Neutrophil (primary cell): ENCODE measurements around the gene ERBB3.
"Not testable (repeated sequence)": the region's sequence is repeated elsewhere in the genome, so short reads cannot be mapped to it uniquely, and the experiment has no call there.

Experiments used
- H3K27ac ChIP-seq: fragments of 200-600 bp; sonication (generic); 2 replicates; pipeline ENCODE4 v1.5.1; 2016; ENCODE audit warnings: mild to moderate bottlenecking, moderate library complexity
- H3K27me3 ChIP-seq: fragments of 200-600 bp; sonication (generic); 2 replicates; pipeline ENCODE4 v1.6.0; 2016; ENCODE audit warnings: mild to moderate bottlenecking
- H3K36me3 ChIP-seq: fragments of 200-600 bp; sonication (generic); 2 replicates; pipeline ENCODE4 v1.5.1; 2017
- H3K4me1 ChIP-seq, 2 experiments: fragments of 200-600 bp in 1 of 2; sonication (generic) in 1 of 2; 1 replicate in 1 of 2; 2 replicates in 1 of 2; pipeline versions ENCODE4 v1.5.1 to v1.6.1; 2013 to 2016; ENCODE audit warnings: low read depth in 1 of 2, low read length in 1 of 2, mild to moderate bottlenecking in 1 of 2, moderate library complexity in 1 of 2; ENCODE audit not compliant: control insufficient read depth in 1 of 2, insufficient read depth in 1 of 2
- H3K4me3 ChIP-seq, 2 experiments: fragments of 200-600 bp in 1 of 2; sonication (generic) in 1 of 2; 1 replicate in 1 of 2; 2 replicates in 1 of 2; pipeline ENCODE4 v1.5.1; 2013 to 2016; ENCODE audit warnings: low read depth in 1 of 2, low read length in 1 of 2, mild to moderate bottlenecking in 1 of 2, moderate library complexity in 1 of 2
- H3K9me3 ChIP-seq: fragments of 200-600 bp; sonication (generic); 2 replicates; pipeline ENCODE4 v1.5.1; 2016
- TF ChIP-seq, protein P1 (sequence below): fragments of 200-600 bp; sonication (generic); IDR thresholded peaks from 2 replicates; pipeline ENCODE4 v1.5.1; 2016; ENCODE audit warnings: antibody characterized with exemption

ERBB3 gene

GRCh38 chr12:56040151-56040550, 39.8 kb upstream of the ERBB3 start:
- H3K4me3 ChIP-seq: no peak overlapping the region
- H3K4me1 ChIP-seq: peaks cover 27 to 28% of the 10 kb centered on the region in 2 experiments
- H3K27me3 ChIP-seq: no peaks in the 10 kb centered on the region
- H3K36me3 ChIP-seq: peaks cover 15% of the 10 kb centered on the region
- no peaks in the 10 kb centered on the region for H3K9me3 ChIP-seq
- TF ChIP-seq, protein P1, sequence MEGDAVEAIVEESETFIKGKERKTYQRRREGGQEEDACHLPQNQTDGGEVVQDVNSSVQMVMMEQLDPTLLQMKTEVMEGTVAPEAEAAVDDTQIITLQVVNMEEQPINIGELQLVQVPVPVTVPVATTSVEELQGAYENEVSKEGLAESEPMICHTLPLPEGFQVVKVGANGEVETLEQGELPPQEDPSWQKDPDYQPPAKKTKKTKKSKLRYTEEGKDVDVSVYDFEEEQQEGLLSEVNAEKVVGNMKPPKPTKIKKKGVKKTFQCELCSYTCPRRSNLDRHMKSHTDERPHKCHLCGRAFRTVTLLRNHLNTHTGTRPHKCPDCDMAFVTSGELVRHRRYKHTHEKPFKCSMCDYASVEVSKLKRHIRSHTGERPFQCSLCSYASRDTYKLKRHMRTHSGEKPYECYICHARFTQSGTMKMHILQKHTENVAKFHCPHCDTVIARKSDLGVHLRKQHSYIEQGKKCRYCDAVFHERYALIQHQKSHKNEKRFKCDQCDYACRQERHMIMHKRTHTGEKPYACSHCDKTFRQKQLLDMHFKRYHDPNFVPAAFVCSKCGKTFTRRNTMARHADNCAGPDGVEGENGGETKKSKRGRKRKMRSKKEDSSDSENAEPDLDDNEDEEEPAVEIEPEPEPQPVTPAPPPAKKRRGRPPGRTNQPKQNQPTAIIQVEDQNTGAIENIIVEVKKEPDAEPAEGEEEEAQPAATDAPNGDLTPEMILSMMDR: no peak
- no peak overlapping the region for H3K27ac ChIP-seq

GRCh38 chr12:56040963-56041551, 38.9 kb upstream of the ERBB3 start:
- peaks cover 19% of the 10 kb centered on the region for H3K36me3 ChIP-seq
- TF ChIP-seq, protein P1: no peak
- H3K4me3 ChIP-seq: peak overlapping the region; percentile 94 to 95
- H3K27ac ChIP-seq: peak overlapping the region; percentile 95
- peaks cover 27 to 28% of the 10 kb centered on the region in 2 experiments for H3K4me1 ChIP-seq
- H3K27me3 ChIP-seq: no peaks in the 10 kb centered on the region
- H3K9me3 ChIP-seq: no peaks in the 10 kb centered on the region

GRCh38 chr12:56041552-56042429, 38.2 kb upstream of the ERBB3 start, which contains the start of gene RPS26:
RPS26 (plus strand) TSS chr12:56041918; CDS start chr12:56042167, 249 bp downstream.
- Histone ChIP-seq H3K4me1 (peaks cover 27% of the 10 kb centered on the region in 2 experiments), H3K27ac (peak within 1 kb of the TSS; percentile 95), H3K27me3 (no peaks in the 10 kb centered on the region), H3K9me3 (no peaks in the 10 kb centered on the region), H3K36me3 (peaks cover 19% of the 10 kb centered on the region), H3K4me3 (peak within 1 kb of the TSS; percentile 94 to 95)
- TF ChIP-seq, protein P1: peak; percentile 23

GRCh38 chr12:56042430-56042813, 37.5 kb upstream of the ERBB3 start:
- H3K36me3 ChIP-seq: peaks cover 19% of the 10 kb centered on the region
- H3K9me3 ChIP-seq, H3K27me3 ChIP-seq: not testable (repeated sequence)
- peak overlapping the region; percentile 94 to 95 for H3K4me3 ChIP-seq
- H3K27ac ChIP-seq: peak overlapping the region; percentile 95
- peaks cover 21% of the 10 kb centered on the region in 2 experiments for H3K4me1 ChIP-seq

GRCh38 chr12:56042843-56043242, 37.1 kb upstream of the ERBB3 start:
- peaks cover 19% of the 10 kb centered on the region for H3K36me3 ChIP-seq
- TF ChIP-seq, protein P1: no peak
- H3K9me3 ChIP-seq: no peaks in the 10 kb centered on the region
- H3K4me3 ChIP-seq: peak overlapping the region; percentile 94 to 95
- H3K27me3 ChIP-seq: no peaks in the 10 kb centered on the region
- H3K4me1 ChIP-seq: peaks cover 18 to 19% of the 10 kb centered on the region in 2 experiments
- peak overlapping the region; percentile 95 for H3K27ac ChIP-seq
